DMS153 treated with DMSO at 0.1 percent for 48 hours (cell line): ENCODE data around the gene GFI1B.
"Not testable (repeated sequence)": the region's sequence is repeated elsewhere in the genome, so short reads cannot be mapped to it uniquely, and the experiment has no call there.

Source experiments
- DNase-seq: peaks from one replicate; lab custom pipeline; 2025; ENCODE audit not compliant: unreplicated experiment; lab: John Stamatoyannopoulos, UW

Gene GFI1B

DNA sequence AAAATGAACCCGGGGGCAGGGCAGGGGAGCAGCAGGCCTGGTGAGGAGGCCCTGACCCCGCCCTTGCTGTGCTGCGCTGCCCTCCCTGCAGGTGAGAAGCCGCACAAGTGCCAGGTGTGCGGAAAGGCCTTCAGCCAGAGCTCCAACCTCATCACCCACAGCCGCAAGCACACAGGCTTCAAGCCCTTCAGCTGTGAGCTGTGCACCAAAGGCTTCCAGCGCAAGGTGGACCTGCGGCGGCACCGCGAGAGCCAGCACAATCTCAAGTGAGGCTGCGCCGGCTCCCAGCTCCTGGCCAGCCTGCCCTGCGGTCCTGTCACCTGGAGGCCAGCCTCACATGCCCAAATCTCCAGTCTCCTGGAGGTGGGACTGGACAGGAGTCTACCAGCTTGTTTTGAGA is 12.3 kb downstream of the GFI1B start:
- no peak for DNase-seq

DNA sequence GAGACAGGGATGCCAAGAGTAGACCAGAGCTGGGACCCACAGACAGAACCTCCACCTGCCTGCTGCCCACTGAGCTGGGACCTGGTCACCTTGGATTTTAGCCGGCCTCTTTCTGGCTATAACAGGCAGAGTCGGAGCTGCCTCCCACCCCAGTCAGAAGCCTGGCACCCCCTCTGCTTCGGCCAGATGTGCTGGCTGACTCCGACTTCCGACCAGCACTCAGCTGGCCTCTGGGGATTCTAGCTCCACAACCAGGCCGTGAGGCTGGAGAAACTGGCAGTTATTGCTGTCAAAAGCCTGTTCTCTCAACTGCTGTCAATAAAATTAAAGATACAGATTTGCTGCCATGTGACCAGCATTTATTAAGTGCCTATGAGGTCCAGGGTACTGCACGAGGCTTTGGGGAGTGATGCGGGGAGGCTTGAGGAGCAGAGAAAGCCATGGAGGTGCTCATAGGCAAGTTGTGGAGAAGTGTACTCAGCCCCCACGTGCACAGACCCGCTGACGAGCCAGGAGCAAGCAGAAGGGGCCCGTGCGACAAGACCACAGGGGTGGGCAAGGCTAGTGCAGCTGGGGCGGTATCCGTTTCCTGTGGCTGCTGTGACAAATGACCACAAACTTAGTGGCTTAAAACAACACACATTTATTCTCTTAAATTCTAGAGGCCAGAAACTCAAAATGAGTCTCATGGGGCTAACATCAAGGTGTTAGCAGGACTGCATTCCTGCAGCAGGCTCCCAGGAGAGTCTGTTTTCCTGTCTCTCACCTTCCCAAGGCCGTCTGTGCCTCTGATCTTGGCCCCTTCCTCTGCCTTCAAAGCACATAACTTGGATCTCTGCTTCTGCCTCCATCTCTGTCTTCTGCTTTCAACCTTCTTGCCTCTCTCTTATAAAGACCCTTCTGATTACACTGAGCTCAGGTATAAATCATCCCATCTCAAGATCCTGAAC is 13.1 kb downstream of the GFI1B start:
- no peak for DNase-seq

DNA sequence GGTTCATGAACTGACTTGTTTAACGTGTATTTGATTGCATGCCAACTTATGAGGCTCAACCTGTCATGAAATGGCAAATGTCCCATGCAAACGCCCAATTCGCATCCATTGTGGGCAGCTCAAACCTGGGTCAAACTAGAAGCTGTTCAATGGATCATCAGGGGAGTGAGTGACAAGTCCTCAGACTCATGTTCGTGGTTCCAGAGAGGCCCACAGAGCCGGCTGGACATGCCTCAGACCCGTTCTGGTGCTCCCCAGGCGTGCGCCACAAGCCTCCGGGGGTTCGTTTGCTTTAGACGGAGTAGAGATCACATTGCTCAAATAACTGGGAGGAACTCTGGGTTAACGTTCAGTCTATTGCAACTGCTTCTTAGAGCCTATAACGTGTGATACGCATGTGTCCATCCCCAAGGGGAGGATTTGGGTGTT is 15.0 kb downstream of the GFI1B start:
- no peak for DNase-seq

DNA sequence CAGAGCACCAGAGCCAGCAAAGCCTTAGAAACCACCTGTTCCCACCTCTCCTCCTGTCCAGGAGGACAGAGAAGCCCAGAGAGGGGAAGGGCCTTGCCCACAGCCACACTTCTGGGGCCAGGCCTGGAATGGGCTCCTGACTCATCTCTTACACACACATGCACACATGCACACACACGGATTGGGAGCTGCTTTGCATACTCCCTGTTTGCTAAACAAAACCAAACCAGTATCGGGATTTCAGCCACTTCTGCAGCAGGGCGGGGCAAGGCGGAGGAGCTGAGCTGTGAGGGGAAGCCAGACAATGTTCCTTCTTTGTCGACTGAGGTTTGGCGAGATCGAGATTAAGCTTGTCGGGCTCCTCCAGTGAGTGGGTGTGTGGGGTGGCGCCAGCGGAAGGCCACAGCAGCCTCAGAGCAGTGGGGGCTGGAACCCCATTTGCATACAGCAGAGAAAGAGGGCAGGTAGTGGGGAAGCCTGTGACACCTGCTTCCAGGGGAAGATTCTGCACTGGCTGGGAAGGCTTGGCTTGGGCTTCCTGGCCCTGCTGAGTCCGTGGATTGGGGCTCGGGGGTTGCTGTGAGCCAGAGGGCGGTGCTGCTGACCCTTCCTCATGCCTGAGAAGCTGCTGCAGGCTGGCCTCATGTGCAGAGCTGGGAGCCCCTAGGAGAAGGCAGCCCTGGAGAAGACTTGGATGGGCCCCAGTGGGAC is 16.1 kb downstream of the GFI1B start:
- DNase-seq = no peak

DNA sequence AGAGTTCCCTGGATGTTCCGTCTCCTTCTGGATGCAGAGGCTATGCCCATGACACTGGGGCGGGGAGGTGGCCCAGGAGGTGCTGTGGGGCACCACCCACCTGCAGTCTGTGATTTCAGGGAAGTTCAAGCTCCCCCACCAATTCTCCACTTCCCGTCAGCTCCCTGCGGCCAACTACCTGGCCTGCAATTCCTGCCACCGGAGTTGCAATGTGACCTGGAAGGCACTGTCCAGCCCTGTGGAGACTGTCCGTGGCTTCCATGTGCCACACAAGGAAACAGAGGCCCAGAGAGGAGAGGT is 16.6 kb downstream of the GFI1B start:
- DNase-seq = no peak

DNA sequence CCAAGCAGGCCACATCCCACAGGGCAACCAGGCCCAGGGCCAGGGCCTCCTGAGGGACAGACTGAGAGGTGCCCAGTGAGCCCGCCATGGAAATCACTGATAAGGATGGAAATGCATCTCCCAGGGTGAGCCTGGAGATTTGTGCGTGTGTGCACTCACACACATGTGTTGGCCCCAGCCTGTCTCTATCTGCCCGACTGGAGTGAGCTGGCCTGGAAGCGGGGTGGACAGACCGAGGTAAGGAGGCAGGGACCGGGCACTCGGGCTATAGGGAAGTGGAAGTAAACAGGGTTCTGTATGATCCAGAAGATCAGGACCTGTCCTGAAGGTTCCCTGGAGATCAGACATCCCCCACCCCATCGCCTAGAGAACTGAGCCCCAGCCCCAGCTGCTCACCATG is 17.4 kb downstream of the GFI1B start:
- no peak for DNase-seq

DNA sequence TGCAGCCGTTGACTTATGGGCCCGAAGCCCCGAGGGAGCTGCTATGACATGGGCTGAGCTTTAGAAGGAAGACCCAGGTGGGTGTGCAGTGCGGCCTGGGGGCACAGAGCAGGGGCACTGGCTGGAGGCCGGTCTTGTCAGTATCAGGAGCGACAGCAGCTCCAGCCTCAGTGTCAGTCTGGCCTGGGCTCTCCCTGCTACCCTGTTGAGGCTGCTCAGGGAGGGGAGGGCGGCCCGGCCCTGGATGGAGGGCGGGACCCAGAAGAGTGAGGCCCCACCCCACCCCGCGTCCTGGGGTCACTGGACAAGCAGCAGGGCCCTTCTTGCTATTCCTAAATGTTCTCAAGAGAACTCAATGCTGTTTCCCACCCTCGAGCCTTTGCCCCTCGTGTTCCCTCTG is 18.0 kb downstream of the GFI1B start:
- DNase-seq = no peak

DNA sequence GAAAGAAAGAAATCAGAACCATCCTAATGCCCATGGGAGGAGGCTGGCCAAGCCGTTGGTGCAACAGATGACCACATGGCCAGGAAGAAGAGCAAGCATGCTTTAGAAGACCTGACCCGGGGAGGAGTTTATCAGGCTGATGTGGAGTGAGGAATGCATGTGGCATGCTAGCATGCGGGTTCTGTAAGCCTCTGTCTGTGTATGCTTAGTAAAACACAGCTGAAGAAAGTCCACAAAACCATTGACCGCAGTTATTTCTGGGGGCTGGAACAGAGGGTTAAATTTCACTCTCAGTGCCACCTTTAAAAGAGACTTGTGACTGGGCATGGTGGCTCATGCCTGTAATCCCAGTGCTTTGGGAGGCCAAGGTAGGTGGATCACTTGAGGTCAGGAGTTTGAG is 19.1 kb downstream of the GFI1B start:
- no peak for DNase-seq

- not testable (repeated sequence) for DNase-seq
Observed at GRCh38 chr9:132998221-132998620, 19.7 kb downstream of the GFI1B start.

DNA sequence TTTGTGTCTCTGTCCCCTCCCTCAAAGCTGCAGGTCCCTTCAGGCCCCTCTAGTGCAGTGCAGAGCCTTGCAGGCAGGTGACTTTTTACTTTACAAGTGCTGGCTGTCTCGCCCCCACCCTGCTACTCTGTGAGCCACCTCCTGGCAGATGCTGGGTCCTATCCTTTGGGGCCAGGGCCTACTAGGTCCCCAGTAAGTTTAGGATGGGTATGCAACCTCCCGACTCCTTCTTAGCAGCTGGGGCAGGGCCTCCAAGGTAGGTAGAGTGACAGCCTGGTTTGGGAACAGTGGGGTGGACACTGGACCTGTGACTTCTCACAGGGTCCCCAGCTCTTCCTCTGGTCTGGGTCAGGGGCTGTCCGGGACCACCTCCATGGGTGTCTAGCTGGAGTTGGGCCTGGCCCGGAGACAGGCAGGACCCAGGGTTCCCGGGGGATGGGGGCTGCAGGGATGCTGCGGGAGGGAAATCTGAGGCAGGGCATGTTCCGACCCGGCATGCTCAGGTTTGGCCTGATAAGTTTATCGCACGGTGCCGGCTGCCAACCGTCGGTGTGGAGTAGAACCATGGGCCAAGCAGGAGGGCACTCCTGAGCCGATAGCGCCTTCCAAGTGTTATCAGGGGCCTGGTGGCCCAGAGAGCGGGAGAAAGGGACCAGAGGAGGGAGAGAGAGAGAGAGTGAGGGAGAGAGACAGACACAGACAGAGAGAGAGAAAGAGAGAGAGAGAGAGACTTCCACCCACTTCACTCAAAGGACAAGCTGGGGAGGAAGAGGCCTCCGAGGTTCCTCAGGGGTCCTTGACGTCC is 20.5 kb downstream of the GFI1B start:
- no peak for DNase-seq

GRCh38 chr9:133002147-133003070 is 23.9 kb downstream of the GFI1B start:
- no peak for DNase-seq

GRCh38 chr9:133003071-133003461 is 24.6 kb downstream of the GFI1B start:
- no peak for DNase-seq

- no peak for DNase-seq
Observed at GRCh38 chr9:133003671-133004090, 25.2 kb downstream of the GFI1B start.

DNA sequence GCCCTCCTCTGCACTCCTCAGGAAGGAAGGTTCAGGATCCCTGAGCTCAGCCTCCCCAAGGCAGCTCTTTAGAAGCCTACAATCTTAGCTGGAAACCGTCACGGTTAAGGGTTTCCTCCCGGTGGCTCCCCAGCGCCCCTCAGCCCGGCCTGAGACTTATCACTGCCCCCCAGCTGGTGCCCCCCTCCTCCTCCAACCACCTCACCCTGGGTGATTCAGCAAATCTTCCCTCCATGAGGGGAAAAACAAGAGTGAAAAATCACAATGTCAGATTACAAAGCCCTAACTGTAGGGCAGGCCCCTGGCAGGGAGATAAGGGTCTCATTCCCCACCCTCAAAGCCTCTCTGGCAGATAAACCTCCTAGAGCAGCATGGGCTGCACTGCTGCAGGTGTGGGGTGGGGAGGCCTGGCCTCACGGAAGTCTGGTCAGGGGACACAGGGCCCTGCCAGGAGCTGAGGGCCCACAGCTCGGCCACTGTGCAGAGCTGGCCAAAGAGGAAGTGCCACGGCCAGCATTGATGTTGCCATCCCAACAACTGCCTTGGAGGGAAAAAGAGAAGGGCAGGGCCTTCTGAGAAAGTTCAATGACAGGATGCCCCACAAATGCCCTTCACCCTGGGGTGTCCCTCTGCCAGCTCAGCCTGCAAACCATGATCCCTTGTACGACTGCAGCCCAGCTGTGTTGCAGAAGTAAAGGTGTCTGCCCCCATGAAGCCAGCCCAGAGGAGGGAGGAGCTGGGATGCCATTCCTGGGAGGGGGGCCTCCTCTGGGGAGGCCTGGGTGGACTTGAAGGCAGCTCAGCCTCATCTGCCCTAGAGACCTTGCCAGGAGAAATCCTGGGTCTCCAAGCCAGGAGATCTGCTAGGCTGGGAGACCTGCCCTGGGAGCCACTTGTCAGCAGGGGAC is 25.9 kb downstream of the GFI1B start:
- no peak for DNase-seq

DNA sequence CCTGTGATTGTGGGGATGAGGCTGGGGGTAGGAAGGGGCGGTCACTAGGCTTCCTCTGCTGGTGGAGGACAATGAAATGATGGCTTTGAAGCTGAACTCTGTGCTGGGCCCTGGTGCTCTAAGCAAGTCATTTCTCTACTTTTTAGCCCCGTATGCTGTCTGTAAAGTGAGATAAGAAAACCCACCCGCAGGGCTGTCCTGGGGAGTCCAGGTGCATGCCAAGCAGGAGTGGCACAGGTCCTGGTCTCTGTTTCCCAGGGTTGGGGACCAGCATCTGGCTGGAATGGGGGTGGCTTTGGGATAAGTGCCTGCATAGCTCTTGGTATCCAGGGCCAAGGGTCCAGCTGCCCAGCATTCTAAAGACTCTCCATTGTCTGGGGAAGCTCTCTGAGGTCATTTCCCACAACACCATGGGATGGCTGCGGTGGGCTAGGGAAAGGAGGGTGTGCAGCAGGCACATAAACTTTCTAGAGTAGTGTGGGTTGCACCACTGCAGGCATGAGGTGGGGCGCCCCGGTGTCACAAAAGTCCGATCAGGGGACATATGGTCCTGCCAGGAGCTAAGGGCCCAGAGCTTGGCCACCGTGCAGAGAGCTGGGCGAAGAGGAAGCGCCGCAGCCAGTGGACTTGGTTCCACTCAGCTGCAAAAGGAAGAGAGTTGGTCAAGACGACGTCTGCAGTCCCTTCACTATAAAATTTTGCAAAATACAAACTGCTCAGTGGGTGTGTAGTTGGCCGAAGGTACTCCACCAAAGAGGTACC is 26.7 kb downstream of the GFI1B start:
- no peak for DNase-seq

GRCh38 chr9:133005957-133006356 is 27.5 kb downstream of the GFI1B start:
- DNase-seq = no peak

DNA sequence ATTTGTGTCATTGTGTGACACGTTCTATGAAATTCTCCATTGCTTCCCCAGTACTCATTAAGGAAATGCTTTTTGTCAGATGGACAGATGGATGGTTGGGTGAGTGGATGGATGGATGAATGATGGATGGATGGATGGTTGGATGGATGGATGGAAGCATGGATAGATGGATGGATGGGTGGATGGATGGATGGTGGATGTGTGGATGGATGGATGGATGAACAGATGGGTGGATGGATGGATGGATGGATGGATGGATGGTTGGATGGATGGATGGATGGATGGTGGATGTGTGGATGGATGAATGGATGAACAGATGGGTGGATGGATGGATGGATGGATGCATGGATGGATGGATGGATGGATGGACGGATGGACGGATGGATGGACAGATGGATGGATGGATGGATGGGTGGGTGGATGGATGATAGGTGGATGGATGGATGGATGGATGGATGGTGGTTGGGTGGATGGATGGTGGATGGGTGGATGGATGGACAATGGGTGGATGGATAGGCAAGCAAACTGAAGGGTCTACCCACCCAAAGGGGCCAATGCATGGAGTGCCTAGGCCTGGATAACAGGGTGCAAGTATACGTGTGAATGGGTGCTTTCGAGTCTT is 28.3 kb downstream of the GFI1B start:
- no peak for DNase-seq

GRCh38 chr9:133008406-133008805 is 29.9 kb downstream of the GFI1B start:
- DNase-seq = no peak
